HG02970 (cell line): Measurements from ENCODE around the gene ADARB2.
"Not testable (repeated sequence)": the region's sequence is repeated elsewhere in the genome, so short reads cannot be mapped to it uniquely, and the experiment has no call there.

Experiments used
- ATAC-seq: cut with Tn5 transposase; IDR thresholded peaks from one replicate; pipeline ENCODE4 v1.9.1; 2021; ENCODE audit warnings: mild to moderate bottlenecking, moderate library complexity, moderate number of reproducible peaks; ENCODE audit not compliant: unreplicated experiment, low FRiP score

Gene ADARB2

GRCh38 chr10:1230592-1231275 lies 506.6 kb downstream of the ADARB2 start:
- no peak for ATAC-seq

- no peak for ATAC-seq
Observed at GRCh38 chr10:1230138-1230537, 507.2 kb downstream of the ADARB2 start.

GRCh38 chr10:1229574-1229973 lies 507.8 kb downstream of the ADARB2 start:
- no peak for ATAC-seq

- no peak for ATAC-seq
Observed at GRCh38 chr10:1229116-1229515, 508.2 kb downstream of the ADARB2 start.

GRCh38 chr10:1228467-1228975 lies 508.8 kb downstream of the ADARB2 start:
- ATAC-seq: no peak

GRCh38 chr10:1227510-1228402 lies 509.6 kb downstream of the ADARB2 start:
- ATAC-seq: no peak

- ATAC-seq: not testable (repeated sequence)
Observed at GRCh38 chr10:1226907-1227306, 510.4 kb downstream of the ADARB2 start.

GRCh38 chr10:1219874-1220273 lies 517.5 kb downstream of the ADARB2 start:
- not testable (repeated sequence) for ATAC-seq

- no peak for ATAC-seq
Observed at GRCh38 chr10:1217661-1218060, 519.7 kb downstream of the ADARB2 start.

GRCh38 chr10:1217237-1217587 lies 520.1 kb downstream of the ADARB2 start:
- ATAC-seq: no peak

- ATAC-seq: no peak
Observed at GRCh38 chr10:1216574-1217236, 520.6 kb downstream of the ADARB2 start.

GRCh38 chr10:1215862-1216573 lies 521.3 kb downstream of the ADARB2 start:
- ATAC-seq: no peak

- ATAC-seq: no peak
Observed at GRCh38 chr10:1214882-1215540, 522.3 kb downstream of the ADARB2 start.

- ATAC-seq: no peak
Observed at GRCh38 chr10:1214071-1214675, 523.2 kb downstream of the ADARB2 start.

- ATAC-seq: no peak
Observed at GRCh38 chr10:1213252-1214070, 523.9 kb downstream of the ADARB2 start.

GRCh38 chr10:1212571-1213141 lies 524.7 kb downstream of the ADARB2 start:
- no peak for ATAC-seq

GRCh38 chr10:1211844-1212570 lies 525.3 kb downstream of the ADARB2 start:
- no peak for ATAC-seq

- ATAC-seq: no peak
Observed at GRCh38 chr10:1210667-1211066, 526.7 kb downstream of the ADARB2 start.
